Breast epithelium (tissue), 3 donors: ENCODE data around the gene CCDC43.

Experiments used
- POLR2A ChIP-seq: fragments of 450-650 bp; IDR thresholded peaks from one replicate; pipeline ENCODE4 v1.6.1; 2016; ENCODE audit warnings: antibody characterized with exemption, mild to moderate bottlenecking, moderate library complexity
- POLR2AphosphoS5 ChIP-seq, 3 donors: sonication (generic); formaldehyde crosslinking; IDR thresholded peaks; one replicate each; pipeline ENCODE4 v1.6.1; 2017; ENCODE audit warnings: antibody characterized with exemption in 3 of 3
- TF ChIP-seq, protein P1 (sequence below), 3 donors: fragments of 450-650 bp; IDR thresholded peaks; one replicate each; pipeline ENCODE4 v1.5.1; 2016 to 2017; ENCODE audit warnings: antibody characterized with exemption in 3 of 3, mild to moderate bottlenecking in 3 of 3, moderate library complexity in 3 of 3

DNA sequence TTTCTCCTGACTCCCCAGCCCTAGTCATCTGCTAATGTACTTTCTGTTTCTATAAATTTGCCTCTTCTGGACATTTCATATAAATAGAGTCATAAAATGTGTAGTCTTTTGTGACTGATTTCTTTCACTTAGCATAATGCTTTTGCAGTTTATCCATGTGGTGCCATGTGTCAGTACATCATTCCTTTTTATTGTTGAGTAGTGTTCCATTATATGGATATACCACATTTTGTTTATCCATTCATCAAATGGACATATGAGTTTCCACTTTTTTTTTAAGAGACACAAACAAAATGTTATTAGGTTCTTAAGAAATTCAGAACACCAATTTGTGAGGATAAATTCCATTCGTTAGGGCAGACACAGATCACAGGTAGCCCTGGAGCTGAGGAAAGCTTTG, 29.9 kb upstream of the CCDC43 start:
- TF ChIP-seq POLR2A (no peak), POLR2AphosphoS5 (IDR thresholded peaks at IDR 0.05) (no peak)
- TF ChIP-seq, protein P1, sequence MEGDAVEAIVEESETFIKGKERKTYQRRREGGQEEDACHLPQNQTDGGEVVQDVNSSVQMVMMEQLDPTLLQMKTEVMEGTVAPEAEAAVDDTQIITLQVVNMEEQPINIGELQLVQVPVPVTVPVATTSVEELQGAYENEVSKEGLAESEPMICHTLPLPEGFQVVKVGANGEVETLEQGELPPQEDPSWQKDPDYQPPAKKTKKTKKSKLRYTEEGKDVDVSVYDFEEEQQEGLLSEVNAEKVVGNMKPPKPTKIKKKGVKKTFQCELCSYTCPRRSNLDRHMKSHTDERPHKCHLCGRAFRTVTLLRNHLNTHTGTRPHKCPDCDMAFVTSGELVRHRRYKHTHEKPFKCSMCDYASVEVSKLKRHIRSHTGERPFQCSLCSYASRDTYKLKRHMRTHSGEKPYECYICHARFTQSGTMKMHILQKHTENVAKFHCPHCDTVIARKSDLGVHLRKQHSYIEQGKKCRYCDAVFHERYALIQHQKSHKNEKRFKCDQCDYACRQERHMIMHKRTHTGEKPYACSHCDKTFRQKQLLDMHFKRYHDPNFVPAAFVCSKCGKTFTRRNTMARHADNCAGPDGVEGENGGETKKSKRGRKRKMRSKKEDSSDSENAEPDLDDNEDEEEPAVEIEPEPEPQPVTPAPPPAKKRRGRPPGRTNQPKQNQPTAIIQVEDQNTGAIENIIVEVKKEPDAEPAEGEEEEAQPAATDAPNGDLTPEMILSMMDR (IDR thresholded peaks at IDR 0.05): no peak
